ENCODE measurements around the gene ADTRP. TPM values are rescaled to one million over a fixed set of nuclear protein-coding genes. Genes with fewer than 3 reads are reported as not detected.

Gene ADTRP
- total and polyA plus RNA-seq, 10 of the 15 experiments (the other 5 are each of a cell fraction or from before 2014, with no cell fraction given), result 0.10 to 2.6 (median 2.1) TPM

GRCh38 chr6:11814106-11814505 is 35.5 kb upstream of the ADTRP start:
- intact Hi-C loops (cut with micrococcal nuclease; ENCODE audit: unreplicated experiment) (no loop called here), in situ Hi-C loops (cut with MboI) (no loop called here)
- FAIRE-seq, result no peak
- Histone ChIP-seq H3K4me1 (ENCODE audit: control insufficient read depth, insufficient read depth, low read length) (peaks cover 15% of the 10 kb centered on the region; the same call in 1 of the 2 replicates), H2AFZ (ENCODE audit: control insufficient read depth, low read depth, low read length) (no peak overlapping the region), H3K9me3 (replicated peaks; ENCODE audit: control insufficient read depth, insufficient read depth, low read length) (no peaks in the 10 kb centered on the region; the same call in 1 of the 3 replicates), H3K27me3 (replicated peaks in 1 of 2; ENCODE audit: control insufficient read depth in 2 of 2, insufficient read depth in 2 of 2, low read length in 1 of 2) (no peaks in the 10 kb centered on the region), H3K36me3 (ENCODE audit: control insufficient read depth in 2 of 2, insufficient read depth in 2 of 2, low read length in 1 of 2) (no peaks in the 10 kb centered on the region), H3K4me2 (ENCODE audit: control insufficient read depth, insufficient read depth) (no peak overlapping the region), H4K20me1 (ENCODE audit: control insufficient read depth, insufficient read depth) (no peaks in the 10 kb centered on the region), H3K9ac (ENCODE audit: control insufficient read depth, insufficient read depth, low read length) (no peak overlapping the region), H3K79me2 (ENCODE audit: control insufficient read depth, insufficient read depth, low read length) (no peaks in the 10 kb centered on the region), H3K4me3 (no peak overlapping the region), H3K27ac (ENCODE audit: control insufficient read depth, insufficient read depth) (no peak overlapping the region)
- no peak for DNase-seq (ENCODE audit: low read depth, low spot score)
- WGBS (ENCODE audit: insufficient coverage, insufficient replicate concordance, low lambda C conversion rate, missing lambda C conversion rate), result 53% methylated on average over 2 of the region's 2 CpGs
- peak; percentile 36; the same call in 1 of the 3 replicates for ATAC-seq
- ChIA-PET RAD21 (ENCODE audit: unreplicated experiment) (interaction anchor here (1.2 to 3.9 kb wide), 9 partner anchors 9 to 420 kb away, joined by 3 to 19 read pairs (median 4); no protein-coding TSS in a partner anchor), CTCF (interaction anchor here (0.8 to 2.8 kb wide), 4 partner anchors 10 to 435 kb away, joined by 3 to 11 read pairs (median 4); no protein-coding TSS in a partner anchor), SMC1A (ENCODE audit: uncharacterized antibody, unreplicated experiment) (interaction anchor here (0.6 to 4.7 kb wide), 15 partner anchors 10 to 306 kb away, joined by 3 to 33 read pairs (median 4); no protein-coding TSS in a partner anchor), POLR2A (interaction anchor here (0.5 to 1.5 kb wide), 5 partner anchors 14 to 75 kb away, joined by 3 to 5 read pairs (median 4); no protein-coding TSS in a partner anchor)
- TF ChIP-seq PKNOX1 (IDR thresholded peaks at IDR 0.05), result peak; percentile 67
- no peak for TF ChIP-seq ZBED1 (IDR thresholded peaks at IDR 0.05; ENCODE audit: borderline replicate concordance)
- no peak for TF ChIP-seq POU2F2 (IDR thresholded peaks at IDR 0.05; ENCODE audit: borderline replicate concordance, low read depth, low read length)
- TF ChIP-seq MAX (IDR thresholded peaks at IDR 0.05; ENCODE audit: low read depth, low read length), result no peak
- no TSS peak for BruUV-seq (replicated peaks)

- RAD21 ChIA-PET (ENCODE audit: unreplicated experiment), result interaction anchor here (1.3 to 3.9 kb wide), 6 partner anchors 12 to 420 kb away, joined by 3 to 19 read pairs (median 8); no protein-coding TSS in a partner anchor
- H3K27me3 ChIP-seq (replicated peaks in 1 of 2; ENCODE audit: control insufficient read depth in 2 of 2, insufficient read depth in 2 of 2, low read length in 1 of 2), result no peaks in the 10 kb centered on the region
- DNase-seq (ENCODE audit: low read depth, low spot score), result no peak
- WGBS (ENCODE audit: insufficient coverage, insufficient replicate concordance, low lambda C conversion rate, missing lambda C conversion rate), result 99% methylated on average over 4 of the region's 4 CpGs
- H3K9ac ChIP-seq (ENCODE audit: control insufficient read depth, insufficient read depth, low read length), result no peak overlapping the region
- ATAC-seq, result no peak
- no peak for TF ChIP-seq TCF3 (IDR thresholded peaks at IDR 0.05; ENCODE audit: borderline replicate concordance, insufficient read depth, low read depth, low read length)
- TF ChIP-seq CTCF (IDR thresholded peaks at IDR 0.05 in 2 of 3, conservative IDR thresholded peaks at IDR 0.05 in 1 of 3; ENCODE audit: control insufficient read depth in 2 of 3, extremely low read depth in 1 of 3, insufficient read depth in 1 of 3, low read depth in 3 of 3, low read length in 3 of 3), result no peak
- no peak for TF ChIP-seq GABPA (IDR thresholded peaks at IDR 0.05; ENCODE audit: low read depth)
- TF ChIP-seq TCF7 (IDR thresholded peaks at IDR 0.05; ENCODE audit: borderline replicate concordance), result no peak
- FAIRE-seq, result no peak
- H3K36me3 ChIP-seq (ENCODE audit: control insufficient read depth in 2 of 2, insufficient read depth in 2 of 2, low read length in 1 of 2), result no peaks in the 10 kb centered on the region
- CTCF ChIA-PET, result interaction anchor here (2.8 kb wide), 1 partner anchor 11 kb away, joined by 11 read pairs; no protein-coding TSS in a partner anchor
- in situ Hi-C loops (cut with MboI) (no loop called here), intact Hi-C loops (cut with micrococcal nuclease; ENCODE audit: unreplicated experiment) (no loop called here)
- H3K4me2 ChIP-seq (ENCODE audit: control insufficient read depth, insufficient read depth), result no peak overlapping the region
- peaks cover 15% of the 10 kb centered on the region; the same call in 1 of the 2 replicates for H3K4me1 ChIP-seq (ENCODE audit: control insufficient read depth, insufficient read depth, low read length)
- SMC1A ChIA-PET (ENCODE audit: uncharacterized antibody, unreplicated experiment), result interaction anchor here (0.6 to 4.7 kb wide), 17 partner anchors 7 to 203 kb away, joined by 3 to 33 read pairs (median 4); no protein-coding TSS in a partner anchor
- no peaks in the 10 kb centered on the region for H3K79me2 ChIP-seq (ENCODE audit: control insufficient read depth, insufficient read depth, low read length)
- no peak overlapping the region for H3K4me3 ChIP-seq
- POLR2A ChIA-PET, result interaction anchor here (0.5 to 1.5 kb wide), 4 partner anchors 12 to 76 kb away, joined by 3 to 5 read pairs (median 4); no protein-coding TSS in a partner anchor
- BruUV-seq (replicated peaks), result no TSS peak
- H3K27ac ChIP-seq (ENCODE audit: control insufficient read depth, insufficient read depth), result no peak overlapping the region
- no peak overlapping the region for H2AFZ ChIP-seq (ENCODE audit: control insufficient read depth, low read depth, low read length)
- H4K20me1 ChIP-seq (ENCODE audit: control insufficient read depth, insufficient read depth), result no peaks in the 10 kb centered on the region
- no peaks in the 10 kb centered on the region; the same call in 1 of the 3 replicates for H3K9me3 ChIP-seq (replicated peaks; ENCODE audit: control insufficient read depth, insufficient read depth, low read length)
Observed at GRCh38 chr6:11813606-11814005, 35.0 kb upstream of the ADTRP start.
